HG03521 (cell line): ENCODE measurements around the gene IFI6.

Experiments used
- ATAC-seq: cut with Tn5 transposase; IDR thresholded peaks from one replicate; pipeline ENCODE4 v1.9.1; 2021; ENCODE audit warnings: mild to moderate bottlenecking, moderate library complexity; ENCODE audit not compliant: unreplicated experiment

Gene IFI6

DNA sequence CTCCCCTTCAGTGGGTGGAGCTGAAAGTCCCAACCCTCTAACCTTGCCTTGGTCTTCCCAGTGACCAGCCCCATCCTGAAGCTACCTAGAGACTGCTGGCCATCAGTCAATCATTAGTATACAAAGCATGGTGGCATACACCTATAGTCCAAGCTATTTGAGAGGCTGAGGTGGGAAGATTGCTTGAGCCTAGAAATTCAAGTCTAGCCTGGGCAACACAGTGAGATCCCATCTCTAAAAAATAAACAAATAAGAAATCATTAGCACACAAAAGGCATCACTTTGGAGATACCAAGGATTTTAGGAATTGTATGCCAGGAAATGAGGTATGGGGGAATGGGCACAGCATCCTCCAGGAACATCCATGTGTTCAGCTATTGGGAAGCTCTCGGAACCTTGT is 4.4 kb upstream of the IFI6 start:
- no peak for ATAC-seq

GRCh38 chr1:27672750-27673112 is 739 bp upstream of the IFI6 start:
- ATAC-seq = no peak

GRCh38 chr1:27669876-27670275 is 2.1 kb downstream of the IFI6 start:
- no peak for ATAC-seq

GRCh38 chr1:27668808-27669723 is 2.9 kb downstream of the IFI6 start:
- no peak for ATAC-seq

GRCh38 chr1:27668121-27668807 is 3.7 kb downstream of the IFI6 start:
- ATAC-seq = no peak

DNA sequence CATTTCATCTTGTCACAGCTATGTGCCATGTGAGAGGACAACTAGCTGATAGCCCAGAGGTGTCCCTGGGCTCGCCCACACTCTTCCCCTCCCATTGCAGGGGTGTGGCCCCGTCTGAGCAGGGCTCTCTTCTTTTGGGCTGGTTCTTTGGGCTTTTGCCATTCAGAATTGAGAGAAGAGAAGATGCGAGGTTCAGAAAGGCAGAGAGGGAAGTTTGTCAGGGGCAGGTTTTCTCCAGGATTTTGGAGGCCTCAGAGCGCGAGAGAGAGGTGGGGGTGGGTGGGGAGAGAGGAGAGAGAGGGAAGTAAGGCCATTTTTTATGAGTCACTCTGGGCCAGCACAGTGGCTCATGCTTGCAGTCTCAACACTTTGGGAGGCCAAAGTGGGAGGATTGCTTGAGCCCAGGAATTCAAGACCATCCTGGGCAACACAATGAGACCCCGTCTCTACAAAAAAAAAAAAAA is 5.2 kb downstream of the IFI6 start:
- no peak for ATAC-seq

DNA sequence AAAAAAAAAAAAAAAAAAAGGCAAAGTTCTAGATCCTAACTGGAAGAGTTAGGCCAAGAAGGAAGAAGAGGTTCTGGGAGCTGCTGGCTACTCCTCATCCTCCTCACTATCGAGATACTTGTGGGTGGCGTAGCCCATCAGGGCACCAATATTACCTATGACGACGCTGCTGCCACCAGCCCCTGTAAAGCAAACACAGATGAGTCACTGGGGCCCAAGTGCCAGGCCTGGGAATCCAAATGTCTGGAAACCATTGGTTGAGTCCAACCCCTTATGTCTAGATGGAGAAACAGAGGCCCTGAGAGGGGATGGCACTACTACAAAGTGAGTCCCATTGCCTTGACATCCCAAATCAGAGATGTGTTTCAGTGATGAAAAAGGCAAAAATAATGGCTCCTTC is 5.7 kb downstream of the IFI6 start:
- ATAC-seq = no peak

DNA sequence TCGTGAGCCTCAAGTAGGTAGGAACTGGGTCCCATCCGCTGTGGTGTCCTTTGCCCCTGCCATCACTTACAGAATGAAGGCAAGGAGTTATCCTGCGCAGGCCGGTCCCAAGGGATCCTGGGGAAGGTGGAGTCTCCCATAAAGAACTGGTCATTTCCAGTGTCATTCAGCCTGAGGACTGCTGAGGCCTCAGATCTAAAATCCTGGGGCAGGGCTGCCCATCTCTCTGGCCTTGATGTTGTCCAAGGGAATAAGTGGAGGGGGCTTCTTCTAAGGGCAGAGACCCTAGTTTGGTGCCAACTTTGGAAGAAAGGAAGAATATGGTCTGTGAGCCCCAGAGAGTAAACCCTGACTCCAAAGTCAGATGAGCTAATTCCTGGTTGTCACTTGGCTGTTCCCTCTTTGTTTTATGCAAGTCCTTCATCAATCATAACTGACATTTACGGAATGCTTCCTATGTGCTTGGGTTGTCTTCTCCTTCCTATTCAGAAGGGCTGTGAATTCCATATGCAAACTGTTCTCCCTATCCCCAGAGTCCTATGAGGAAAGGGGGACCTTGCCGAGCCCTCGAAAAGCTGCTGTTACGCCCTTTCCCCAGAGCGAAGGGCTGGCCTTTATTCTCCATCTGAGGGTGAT is 6.9 kb downstream of the IFI6 start:
- ATAC-seq = no peak

DNA sequence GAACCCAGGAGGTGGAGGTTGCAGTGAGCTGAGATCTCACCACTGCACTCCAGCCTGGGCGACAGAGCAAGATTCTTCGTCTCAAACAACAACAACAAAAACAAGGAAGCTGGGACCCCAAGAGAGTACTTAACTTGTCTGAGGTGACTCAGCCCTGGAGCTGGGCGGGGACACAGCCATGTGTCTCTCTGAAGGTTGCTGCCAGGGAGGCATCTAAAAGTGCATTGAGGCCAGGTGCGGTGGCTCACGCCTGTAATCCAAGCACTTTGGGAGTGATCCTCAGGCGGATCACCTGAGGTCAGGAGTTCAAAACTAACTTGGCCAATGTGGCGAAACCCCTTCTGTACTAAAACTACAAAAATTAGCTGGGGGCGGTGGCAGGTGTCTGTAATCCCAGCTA is 7.7 kb downstream of the IFI6 start:
- ATAC-seq = no peak

DNA sequence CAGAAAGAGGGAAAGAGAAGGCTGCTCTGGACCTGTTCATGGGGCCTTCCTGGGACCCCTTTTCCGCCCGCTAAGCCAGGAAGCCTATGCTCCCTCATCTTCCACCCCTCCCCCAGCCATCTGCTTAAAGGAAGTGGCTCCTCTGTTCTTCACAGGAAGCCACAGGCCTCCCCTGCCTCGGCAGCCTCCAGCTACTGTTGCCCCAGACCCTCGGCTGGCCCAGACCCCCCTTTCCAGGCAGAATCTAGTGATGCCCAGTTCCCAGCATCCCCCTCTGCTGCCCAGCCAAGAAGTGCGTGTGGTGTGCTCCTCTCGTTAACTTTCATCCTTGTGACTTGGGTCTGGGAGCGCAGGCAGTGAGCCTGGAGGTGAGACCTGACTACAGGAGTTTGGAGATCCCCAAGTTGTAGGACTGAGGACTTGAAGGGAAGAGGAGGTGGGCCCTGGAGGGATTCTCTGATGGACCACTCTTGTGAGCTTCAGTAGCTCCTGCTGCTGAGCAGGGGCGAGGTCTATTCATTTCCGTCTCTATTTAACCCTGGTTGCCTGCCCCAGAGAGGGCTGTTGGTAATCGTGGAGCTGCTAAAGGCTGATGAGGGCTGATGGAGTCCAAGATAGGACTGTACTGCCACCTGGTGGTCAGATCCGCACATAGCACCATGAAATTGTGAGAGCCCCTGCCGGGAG is 9.1 kb downstream of the IFI6 start:
- peak; percentile 37 for ATAC-seq

GRCh38 chr1:27662261-27662660 is 9.7 kb downstream of the IFI6 start:
- ATAC-seq = no peak

GRCh38 chr1:27661412-27662075 is 10.4 kb downstream of the IFI6 start:
- no peak for ATAC-seq

DNA sequence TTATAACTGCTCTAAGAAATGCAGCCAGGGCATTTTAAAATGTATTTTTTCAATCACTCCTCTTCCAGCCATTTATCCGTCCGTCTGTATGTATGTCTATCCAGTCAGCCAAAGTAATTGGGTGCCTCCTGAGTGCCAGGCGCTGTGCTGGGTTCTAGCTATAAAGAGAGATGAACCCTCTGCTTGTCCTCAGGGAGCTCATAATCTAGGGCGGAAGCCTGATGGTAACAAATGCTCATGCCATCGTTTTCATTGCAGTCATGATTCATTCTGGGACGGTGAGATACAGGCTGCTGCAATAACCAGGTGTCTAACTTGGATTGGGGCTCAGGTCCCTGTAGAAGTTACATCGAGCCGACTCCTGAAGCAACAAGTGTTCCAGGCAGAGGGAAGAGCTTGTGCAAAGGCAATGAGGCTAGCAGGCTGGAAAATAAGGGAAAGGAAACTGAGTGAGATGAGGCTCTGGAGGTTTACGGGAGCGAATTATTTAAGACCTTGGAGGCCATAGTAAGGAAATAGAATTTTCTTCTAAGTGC is 11.6 kb downstream of the IFI6 start:
- no peak for ATAC-seq

DNA sequence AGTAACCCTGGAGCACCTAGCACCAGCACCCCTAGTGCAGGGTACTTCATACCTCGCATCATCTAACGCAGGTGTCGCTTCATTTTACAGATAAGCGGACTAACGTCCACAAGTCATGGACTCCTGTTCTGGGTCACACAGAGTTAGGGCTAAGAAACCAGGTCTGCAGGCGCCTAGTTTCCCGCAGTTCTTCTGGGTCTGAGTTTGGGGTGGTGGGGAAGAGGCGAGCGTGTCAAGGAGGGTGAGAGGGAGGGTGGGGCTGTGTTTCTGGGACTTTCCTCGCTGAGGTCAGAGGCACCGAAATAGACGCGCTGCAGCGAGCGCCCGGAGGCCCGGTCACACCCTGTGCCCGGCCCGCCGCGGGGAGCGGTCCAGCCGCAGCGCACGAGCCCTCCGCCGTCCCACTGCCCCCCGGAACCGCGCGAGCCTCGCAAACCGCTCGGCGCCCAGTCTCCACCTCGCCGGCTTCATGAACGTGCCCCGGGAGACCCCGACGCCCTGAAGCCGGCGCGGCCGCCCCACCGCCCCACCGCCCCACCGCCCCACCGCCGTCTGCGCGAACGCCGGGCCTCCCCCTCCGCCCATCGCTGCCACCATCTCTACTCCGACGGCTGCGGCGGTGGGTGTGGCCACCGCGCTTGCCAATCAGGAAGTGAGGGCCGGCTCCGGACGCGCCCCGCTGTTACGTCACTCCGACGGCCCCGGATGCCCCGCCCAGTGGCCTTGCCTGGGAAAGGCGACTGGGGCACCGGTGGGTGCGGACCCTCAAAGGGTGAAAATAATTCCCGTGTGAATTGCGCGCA is 12.3 kb downstream of the IFI6 start:
- ATAC-seq = peak; percentile 77

DNA sequence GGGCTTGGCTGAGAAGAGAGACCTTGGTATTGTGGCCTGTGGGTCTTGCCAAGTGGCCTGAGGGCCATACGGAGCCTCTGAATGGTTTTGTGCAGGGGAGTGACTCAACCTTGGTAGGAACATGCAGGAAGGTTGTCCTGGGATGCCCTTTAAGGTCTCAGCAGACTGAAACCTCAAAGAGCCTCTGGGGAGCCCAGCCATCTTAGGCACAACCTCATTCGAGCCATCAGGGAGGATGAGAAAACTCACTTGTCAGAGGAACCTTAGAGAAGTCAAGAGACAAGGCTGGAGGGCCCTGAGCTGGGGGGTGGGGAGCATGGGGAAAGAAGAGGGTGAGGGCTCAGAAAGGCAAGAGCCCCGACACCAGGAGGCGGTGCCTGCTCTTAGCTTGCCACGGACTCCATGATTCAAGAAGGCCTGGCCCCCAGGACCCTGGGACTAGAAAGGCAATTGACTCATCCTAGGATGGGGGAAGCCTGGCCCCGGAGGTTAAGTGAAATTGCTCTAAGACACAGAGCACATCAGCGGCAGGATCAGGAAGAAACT is 13.0 kb downstream of the IFI6 start:
- peak; percentile 12 for ATAC-seq

- no peak for ATAC-seq
Observed at GRCh38 chr1:27656157-27656893, 15.7 kb downstream of the IFI6 start.

- ATAC-seq = no peak
Observed at GRCh38 chr1:27655151-27655937, 16.6 kb downstream of the IFI6 start.
